Activated naive CD4-positive, alpha-beta T cell treated with anti-CD3 and anti-CD28 coated beads for 36 hours (primary cell): ENCODE measurements around the gene ADAM12. TPM values are rescaled to one million over a fixed set of nuclear protein-coding genes. Genes with fewer than 3 reads are reported as not detected.
"Not testable (repeated sequence)": the region's sequence is repeated elsewhere in the genome, so short reads cannot be mapped to it uniquely, and the experiment has no call there.

Source experiments
- CTCF ChIA-PET: fragments of 350-600 bp; sonication (Branson Sonifier 250); formaldehyde crosslinking; loops from one replicate; lab custom pipeline; 2021; ENCODE audit warnings: antibody characterized with exemption; lab: Charles Lee
- DNase-seq: peaks from one replicate; pipeline ENCODE4 v3.0.0-alpha.2; 2020
- H3K27ac Mint-ChIP-seq: one replicate; pipeline ENCODE4 v1.8.0; 2021; ENCODE audit warnings: mild to moderate bottlenecking, mixed read lengths
- H3K27me3 Mint-ChIP-seq: one replicate; pipeline ENCODE4 v1.8.0; 2021; ENCODE audit warnings: low read depth, mixed read lengths
- H3K36me3 Mint-ChIP-seq: one replicate; pipeline ENCODE4 v1.8.0; 2021; ENCODE audit warnings: low read depth, mixed read lengths
- H3K4me1 Mint-ChIP-seq: one replicate; pipeline ENCODE4 v1.8.0; 2021; ENCODE audit warnings: low read depth, mixed read lengths
- H3K4me3 Mint-ChIP-seq: one replicate; pipeline ENCODE4 v1.8.0; 2021; ENCODE audit warnings: mild to moderate bottlenecking, moderate library complexity, mixed read lengths
- H3K9me3 Mint-ChIP-seq: one replicate; pipeline ENCODE4 v1.8.0; 2021; ENCODE audit warnings: mixed read lengths
- intact Hi-C: fragments of 100-400 bp; cut with micrococcal nuclease; formaldehyde crosslinking; loops from one replicate; pipeline ENCODE4 v1.15.1; 2023
- total RNA-seq, 2 experiments: library from RNA; stranded (reverse); gene quantifications; one replicate each; pipeline ENCODE4 v1.2.3, GENCODE V29; 2021

Gene ADAM12
- total RNA-seq, 2 experiments from 2014 or later: not detected

- Mint-ChIP-seq H3K36me3 (no peaks in the 10 kb centered on the region), H3K27ac (no peak overlapping the region), H3K9me3 (no peaks in the 10 kb centered on the region), H3K27me3 (no peaks in the 10 kb centered on the region), H3K4me1 (no peaks in the 10 kb centered on the region), H3K4me3 (no peak overlapping the region)
- no peak for DNase-seq
- intact Hi-C loops: no loop called here
- CTCF ChIA-PET: no interaction called here
Observed at GRCh38 chr10:126175641-126176262, 212.5 kb downstream of the ADAM12 start.

- intact Hi-C loops, H3K9me3 Mint-ChIP-seq, CTCF ChIA-PET, H3K4me1 Mint-ChIP-seq, H3K36me3 Mint-ChIP-seq, H3K4me3 Mint-ChIP-seq, H3K27ac Mint-ChIP-seq, DNase-seq, H3K27me3 Mint-ChIP-seq: not testable (repeated sequence)
Observed at GRCh38 chr10:126172755-126173154, 215.5 kb downstream of the ADAM12 start.

GRCh38 chr10:126171555-126171954 lies 216.7 kb downstream of the ADAM12 start:
- Mint-ChIP-seq H3K27ac (no peak overlapping the region), H3K9me3 (no peaks in the 10 kb centered on the region), H3K4me3 (no peak overlapping the region), H3K36me3 (no peaks in the 10 kb centered on the region), H3K27me3 (no peaks in the 10 kb centered on the region), H3K4me1 (no peaks in the 10 kb centered on the region)
- intact Hi-C loops: no loop called here
- CTCF ChIA-PET: no interaction called here
- DNase-seq: no peak

DNA sequence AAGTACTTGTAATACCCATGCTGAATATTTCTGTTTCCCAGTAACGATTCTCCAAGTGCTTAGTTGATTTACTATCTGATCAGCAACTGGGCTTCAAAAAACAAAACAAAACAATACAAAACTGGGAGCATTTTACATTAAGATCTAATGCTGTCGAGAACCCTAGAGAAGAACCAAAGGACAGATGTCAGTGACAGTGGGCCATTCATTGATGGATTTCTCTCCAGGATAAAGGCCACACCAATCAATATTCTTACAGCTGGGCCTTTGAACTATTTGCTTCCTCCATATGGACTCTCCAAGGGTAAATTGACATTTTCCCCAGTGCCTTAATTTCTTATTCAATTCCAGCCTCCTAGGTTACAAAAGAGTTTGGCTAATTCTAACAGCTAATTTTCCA lies 217.5 kb downstream of the ADAM12 start:
- CTCF ChIA-PET: no interaction called here
- Mint-ChIP-seq H3K27me3 (no peaks in the 10 kb centered on the region), H3K36me3 (no peaks in the 10 kb centered on the region), H3K27ac (no peak overlapping the region), H3K4me3 (no peak overlapping the region), H3K9me3 (no peaks in the 10 kb centered on the region), H3K4me1 (no peaks in the 10 kb centered on the region)
- intact Hi-C loops: no loop called here
- no peak for DNase-seq

DNA sequence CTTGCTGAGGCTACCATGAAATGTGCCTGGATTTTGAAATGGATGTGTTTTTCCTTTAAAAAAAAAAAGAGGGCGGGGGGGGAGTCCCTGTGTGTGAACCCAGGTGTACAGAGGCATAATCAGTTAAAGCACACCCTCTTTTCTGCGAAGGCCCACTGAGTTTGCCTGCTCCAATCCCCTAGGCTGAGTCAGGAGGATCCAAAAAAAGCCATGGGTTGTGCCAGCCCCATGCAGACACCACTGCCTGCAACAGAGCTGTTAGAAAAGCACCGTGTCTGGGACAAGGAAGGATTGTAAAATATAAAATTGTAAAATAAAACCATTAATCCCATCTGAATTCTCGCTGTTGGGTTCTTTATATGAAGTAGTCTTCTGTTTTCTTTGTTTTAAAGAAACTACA lies 217.9 kb downstream of the ADAM12 start:
- DNase-seq: no peak
- Mint-ChIP-seq H3K27ac (no peak overlapping the region), H3K27me3 (no peaks in the 10 kb centered on the region), H3K4me3 (no peak overlapping the region), H3K9me3 (no peaks in the 10 kb centered on the region), H3K4me1 (no peaks in the 10 kb centered on the region), H3K36me3 (no peaks in the 10 kb centered on the region)
- CTCF ChIA-PET: no interaction called here
- intact Hi-C loops: no loop called here

- CTCF ChIA-PET: no interaction called here
- Mint-ChIP-seq H3K4me1 (no peaks in the 10 kb centered on the region), H3K36me3 (no peaks in the 10 kb centered on the region), H3K4me3 (no peak overlapping the region), H3K27ac (no peak overlapping the region), H3K27me3 (no peaks in the 10 kb centered on the region), H3K9me3 (no peaks in the 10 kb centered on the region)
- no peak for DNase-seq
- intact Hi-C loops: no loop called here
Observed at GRCh38 chr10:126169899-126170298, 218.4 kb downstream of the ADAM12 start.

GRCh38 chr10:126166797-126167196 lies 221.5 kb downstream of the ADAM12 start:
- Mint-ChIP-seq H3K36me3 (no peaks in the 10 kb centered on the region), H3K27me3 (no peaks in the 10 kb centered on the region), H3K9me3 (peaks cover 2% of the 10 kb centered on the region), H3K4me3 (no peak overlapping the region), H3K27ac (no peak overlapping the region), H3K4me1 (no peaks in the 10 kb centered on the region)
- intact Hi-C loops: no loop called here
- CTCF ChIA-PET: no interaction called here
- DNase-seq: no peak

- no peaks in the 10 kb centered on the region for H3K27me3 Mint-ChIP-seq
- no peak for DNase-seq
Observed at GRCh38 chr10:126165874-126166273, 222.4 kb downstream of the ADAM12 start.

GRCh38 chr10:126163506-126163905 lies 224.8 kb downstream of the ADAM12 start:
- Mint-ChIP-seq H3K27ac (no peak overlapping the region), H3K27me3 (peaks cover 3% of the 10 kb centered on the region), H3K9me3 (peaks cover 2% of the 10 kb centered on the region), H3K36me3 (no peaks in the 10 kb centered on the region), H3K4me3 (no peak overlapping the region), H3K4me1 (no peaks in the 10 kb centered on the region)
- intact Hi-C loops: no loop called here
- CTCF ChIA-PET: no interaction called here
- no peak for DNase-seq

More at GRCh38 chr10:126165874-126166273, 222.4 kb downstream of the ADAM12 start:
- intact Hi-C loops: no loop called here
- Mint-ChIP-seq H3K36me3 (no peaks in the 10 kb centered on the region), H3K9me3 (peaks cover 2% of the 10 kb centered on the region), H3K4me1 (no peaks in the 10 kb centered on the region), H3K4me3 (no peak overlapping the region), H3K27ac (no peak overlapping the region)
- CTCF ChIA-PET: no interaction called here

DNA sequence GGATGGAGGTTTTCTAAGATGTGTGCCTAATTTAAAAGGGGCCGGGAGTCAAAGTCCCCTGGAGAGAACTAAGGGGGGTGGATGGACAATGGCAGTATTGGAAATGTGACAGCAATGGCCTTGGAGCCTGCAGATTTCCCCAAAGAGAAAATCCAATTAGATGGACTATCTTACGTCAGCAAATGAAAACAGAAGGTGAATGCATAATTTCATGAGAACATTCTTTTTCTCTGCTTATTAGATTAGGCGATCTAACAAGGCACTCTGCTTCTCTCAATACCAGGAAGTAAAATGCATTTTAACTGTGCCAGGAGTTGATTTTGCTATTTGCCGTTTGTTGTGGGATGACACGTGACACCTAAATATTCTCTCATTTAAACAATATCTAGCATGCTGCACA lies 226.6 kb downstream of the ADAM12 start:
- Mint-ChIP-seq H3K4me1 (no peaks in the 10 kb centered on the region), H3K4me3 (no peak overlapping the region), H3K27me3 (peaks cover 7% of the 10 kb centered on the region), H3K36me3 (no peaks in the 10 kb centered on the region), H3K27ac (no peak overlapping the region), H3K9me3 (peaks cover 2% of the 10 kb centered on the region)
- intact Hi-C loops: no loop called here
- no peak for DNase-seq
- CTCF ChIA-PET: no interaction called here

DNA sequence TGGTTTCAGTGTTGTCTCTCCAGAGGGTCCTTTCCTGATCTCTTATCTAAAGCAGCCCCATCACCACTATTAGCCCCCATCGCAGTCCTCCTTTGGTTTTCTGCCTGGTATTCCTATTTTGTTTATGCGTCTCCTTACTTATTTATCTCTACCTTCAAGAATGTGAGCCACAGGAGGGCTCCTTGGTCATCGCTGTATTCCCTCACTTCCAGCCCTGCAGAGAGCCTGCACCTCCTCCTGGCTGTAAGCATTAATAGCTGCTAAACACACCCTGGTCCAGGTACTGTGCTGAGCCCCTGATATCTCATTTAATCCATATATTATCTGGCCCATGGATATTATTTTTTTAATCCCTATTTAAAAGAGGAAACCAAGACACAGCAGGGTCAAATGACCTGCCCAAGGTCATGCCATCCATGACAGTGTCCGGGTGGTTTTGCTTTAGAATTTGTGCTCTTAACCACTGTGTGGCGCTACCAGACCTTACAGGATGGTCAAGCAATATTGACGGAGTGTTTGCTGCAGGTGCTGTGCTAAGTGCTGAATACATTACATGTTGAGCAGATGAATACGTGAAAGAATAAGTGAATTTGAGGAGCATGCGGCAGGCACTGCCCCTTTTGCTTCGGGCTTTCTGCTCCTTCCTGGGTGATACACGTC lies 227.2 kb downstream of the ADAM12 start:
- CTCF ChIA-PET: no interaction called here
- H3K27ac Mint-ChIP-seq: no peak overlapping the region
- H3K4me1 Mint-ChIP-seq: no peaks in the 10 kb centered on the region
- no peaks in the 10 kb centered on the region for H3K36me3 Mint-ChIP-seq
- DNase-seq: no peak
- H3K4me3 Mint-ChIP-seq: no peak overlapping the region
- peaks cover 7% of the 10 kb centered on the region for H3K27me3 Mint-ChIP-seq
- peaks cover 2% of the 10 kb centered on the region for H3K9me3 Mint-ChIP-seq
- intact Hi-C loops: no loop called here

GRCh38 chr10:126160571-126160970 lies 227.7 kb downstream of the ADAM12 start:
- Mint-ChIP-seq H3K27ac (no peak overlapping the region), H3K36me3 (no peaks in the 10 kb centered on the region), H3K27me3 (peaks cover 7% of the 10 kb centered on the region), H3K4me1 (peaks cover 2% of the 10 kb centered on the region), H3K4me3 (no peak overlapping the region), H3K9me3 (peaks cover 2% of the 10 kb centered on the region)
- intact Hi-C loops: no loop called here
- CTCF ChIA-PET: no interaction called here
- no peak for DNase-seq

DNA sequence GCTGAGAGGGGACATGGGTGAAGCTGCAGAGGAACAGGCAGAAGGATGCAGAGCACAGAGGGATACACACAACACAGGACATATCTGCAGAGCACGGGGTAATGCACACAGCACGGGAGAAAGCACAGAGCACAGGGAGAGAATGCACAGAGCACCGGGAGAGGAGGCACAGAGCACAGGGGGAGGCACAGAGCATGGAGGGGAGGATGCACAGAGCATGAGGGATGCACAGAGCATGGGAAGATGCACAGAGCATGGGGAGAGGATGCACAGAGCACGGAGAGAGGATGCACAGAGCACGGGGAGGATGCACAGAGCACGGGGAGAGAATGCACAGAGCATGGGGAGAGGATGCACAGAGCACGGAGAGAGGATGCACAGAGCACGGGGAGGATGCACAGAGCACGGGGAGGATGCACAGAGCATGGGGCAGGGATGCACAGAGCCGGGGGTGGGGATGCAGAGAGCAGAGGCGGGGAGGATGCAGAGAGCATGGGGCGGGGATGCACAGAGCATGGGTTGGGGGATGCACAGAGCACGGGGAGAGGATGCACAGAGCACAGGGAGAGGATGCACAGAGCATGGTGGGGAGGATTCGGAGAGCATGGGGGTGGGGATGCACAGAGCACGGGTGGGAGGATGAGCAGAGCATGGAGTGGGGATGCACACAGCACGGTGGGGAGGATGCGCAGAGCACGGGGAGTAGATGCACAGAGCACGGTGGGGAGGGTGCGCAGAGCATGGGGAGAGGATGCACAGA lies 230.0 kb downstream of the ADAM12 start:
- Mint-ChIP-seq H3K27me3 (peaks cover 7% of the 10 kb centered on the region), H3K27ac (no peak overlapping the region), H3K9me3 (peaks cover 2% of the 10 kb centered on the region), H3K4me1 (peaks cover 2% of the 10 kb centered on the region), H3K4me3 (no peak overlapping the region), H3K36me3 (no peaks in the 10 kb centered on the region)
- CTCF ChIA-PET: no interaction called here
- intact Hi-C loops: no loop called here
- no peak for DNase-seq
